ENCODE measurements around the gene AMACR.
"Not testable (repeated sequence)": the region's sequence is repeated elsewhere in the genome, so short reads cannot be mapped to it uniquely, and the experiment has no call there.

AMACR gene

GRCh38 chr5:34035756-34036155 is 27.9 kb upstream of the AMACR start:
- no peak for DNase-seq

- DNase-seq = no peak
These were observed 26.9 kb upstream of the AMACR start for GRCh38 chr5:34034534-34035327.

GRCh38 chr5:34031966-34032365 is 24.1 kb upstream of the AMACR start:
- no peak for DNase-seq

GRCh38 chr5:34031117-34031516 is 23.3 kb upstream of the AMACR start:
- DNase-seq = no peak

- not testable (repeated sequence) for DNase-seq
These were observed 22.7 kb upstream of the AMACR start for GRCh38 chr5:34030585-34030984.

GRCh38 chr5:34030048-34030447 is 22.2 kb upstream of the AMACR start:
- no peak for DNase-seq

- no peak for DNase-seq
These were observed 20.5 kb upstream of the AMACR start for GRCh38 chr5:34028349-34028748.

GRCh38 chr5:34026089-34026761 is 18.4 kb upstream of the AMACR start:
- no peak for DNase-seq

- DNase-seq = no peak
These were observed 14.4 kb upstream of the AMACR start for GRCh38 chr5:34022121-34022705.

GRCh38 chr5:34021334-34021733 is 13.5 kb upstream of the AMACR start:
- no peak for DNase-seq

- DNase-seq = no peak
These were observed 12.9 kb upstream of the AMACR start for GRCh38 chr5:34020726-34021125.

GRCh38 chr5:34017254-34017653 is 9.4 kb upstream of the AMACR start:
- no peak for DNase-seq

GRCh38 chr5:34016750-34017149 is 8.9 kb upstream of the AMACR start:
- no peak for DNase-seq

GRCh38 chr5:34016222-34016621 is 8.4 kb upstream of the AMACR start:
- DNase-seq = no peak

GRCh38 chr5:34015120-34015822 is 7.4 kb upstream of the AMACR start:
- no peak for DNase-seq

- DNase-seq = no peak
These were observed 6.8 kb upstream of the AMACR start for GRCh38 chr5:34014626-34015025.

GRCh38 chr5:34013547-34013946 is 5.7 kb upstream of the AMACR start:
- DNase-seq = no peak

- no peak for DNase-seq
These were observed 4.9 kb upstream of the AMACR start for GRCh38 chr5:34012791-34013190.

GRCh38 chr5:34011536-34011935 is 3.7 kb upstream of the AMACR start:
- no peak for DNase-seq

GRCh38 chr5:34010146-34010545 is 2.3 kb upstream of the AMACR start:
- DNase-seq = not testable (repeated sequence)

- no peak for DNase-seq
These were observed 1.8 kb upstream of the AMACR start for GRCh38 chr5:34009610-34010009.

- DNase-seq = no peak
These were observed 952 bp upstream of the AMACR start for GRCh38 chr5:34008802-34009201.

- DNase-seq = no peak
These were observed 639 bp downstream of the AMACR start for GRCh38 chr5:34007201-34007620.

- no peak for DNase-seq
These were observed 2.2 kb downstream of the AMACR start for GRCh38 chr5:34005681-34006080.

Data from NCI-H2029 (cell line).